Esophagus muscularis mucosa (tissue), 4 donors: ENCODE results near the gene EIF1. TPM values are rescaled to one million over a fixed set of nuclear protein-coding genes. Genes with fewer than 3 reads are reported as not detected.
"Not testable (repeated sequence)": the region's sequence is repeated elsewhere in the genome, so short reads cannot be mapped to it uniquely, and the experiment has no call there.

ENCODE experiments used
- DNase-seq: peaks from one replicate; pipeline ENCODE4 v3.0.0-alpha.2; 2017; ENCODE audit errors: extremely low spot score
- H3K27ac ChIP-seq, 4 donors: fragments of 200-600 bp; sonication (generic); replicated peaks in 1 of 4; 1 replicate in 3 of 4; 2 replicates in 1 of 4; pipeline ENCODE4 v1.5.1; 2016 to 2019; ENCODE audit warnings: mild to moderate bottlenecking in 1 of 4
- H3K27me3 ChIP-seq, 4 donors: fragments of 200-600 bp; sonication (generic); one replicate each; pipeline versions ENCODE4 v1.5.1 to v1.6.0; 2016 to 2019
- H3K36me3 ChIP-seq, 4 donors: fragments of 200-600 bp; sonication (generic); one replicate each; pipeline ENCODE4 v1.5.1; 2016 to 2019
- H3K4me1 ChIP-seq, 4 donors: fragments of 200-600 bp; sonication (generic); one replicate each; pipeline ENCODE4 v1.5.1; 2016 to 2019
- H3K4me3 ChIP-seq, 4 donors: fragments of 200-600 bp; sonication (generic); 1 replicate in 2 of 4; 2 replicates in 2 of 4; pipeline ENCODE4 v1.5.1; 2016 to 2019; ENCODE audit warnings: mild to moderate bottlenecking in 4 of 4, moderate library complexity in 1 of 4
- H3K9me3 ChIP-seq, 4 donors: fragments of 200-600 bp; sonication (generic); 1 replicate in 3 of 4; 2 replicates in 1 of 4; pipeline ENCODE4 v1.5.1; 2016 to 2019
- CTCF ChIP-seq, 3 experiments: fragments of 200-600 bp in 2 of 3; fragments of 450-650 bp in 1 of 3; sonication (generic) in 2 of 3; IDR thresholded peaks; one replicate each; pipeline ENCODE4 v1.5.1; 2017 to 2019; ENCODE audit warnings: antibody characterized with exemption in 3 of 3, mild to moderate bottlenecking in 2 of 3, moderate library complexity in 1 of 3
- EP300 ChIP-seq: sonication (generic); formaldehyde crosslinking; IDR thresholded peaks from one replicate; pipeline ENCODE4 v1.6.1; 2017; ENCODE audit warnings: antibody characterized with exemption
- POLR2A ChIP-seq: fragments of 450-650 bp; IDR thresholded peaks from one replicate; pipeline ENCODE4 v1.6.1; 2017; ENCODE audit warnings: antibody characterized with exemption, moderate library complexity, mild to moderate bottlenecking, low read depth
- POLR2AphosphoS5 ChIP-seq, 2 donors: sonication (generic); formaldehyde crosslinking; IDR thresholded peaks; one replicate each; pipeline ENCODE4 v1.6.1; 2017; ENCODE audit warnings: antibody characterized with exemption in 2 of 2
- WGBS: methylation state at CpG from one replicate; pipeline ENCODE4 v1.1.5; 2018; 5-methylcytosine and 5-hydroxymethylcytosine counted together
- intact Hi-C: fragments of 100-400 bp; cut with DNase I; formaldehyde crosslinking; loops from one replicate; pipeline ENCODE4 v1.15.1; 2023
- total RNA-seq, 4 donors: library from RNA; depleted of rRNA; stranded (reverse); fragments of >200 nt; gene quantifications; one replicate each; pipeline versions ENCODE4 v1.1.0 to v1.2.1, GENCODE V29; 2016

Gene EIF1
- total RNA-seq, 4 donors from 2014 or later = 158 to 426 (median 207) TPM

GRCh38 chr17:41695134-41695661, 6.5 kb downstream of the EIF1 start:
- Histone ChIP-seq H3K4me3 (no peak overlapping the region), H3K36me3 (peaks cover 46 to 53% (median 53%) of the 10 kb centered on the region in 4 donors), H3K27ac (peak overlapping the region in 3 of 4 donors; percentile 10 to 58 (median 57)), H3K9me3 (no peaks in the 10 kb centered on the region), H3K4me1 (peaks cover 34 to 52% (median 48%) of the 10 kb centered on the region in 4 donors), H3K27me3 (no peaks in the 10 kb centered on the region)
- 85% methylated on average over 7 of the region's 7 CpGs for WGBS
- TF ChIP-seq POLR2AphosphoS5 (IDR thresholded peaks at IDR 0.05) (no peak), CTCF (IDR thresholded peaks at IDR 0.05) (no peak), POLR2A (no peak), EP300 (no peak)
- no peak for DNase-seq
- intact Hi-C loops = no loop called here

GRCh38 chr17:41695954-41696757, 7.5 kb downstream of the EIF1 start:
- no peaks in the 10 kb centered on the region for H3K9me3 ChIP-seq
- WGBS = 61% methylated on average over 11 of the region's 11 CpGs
- H3K27ac ChIP-seq = peak overlapping the region in 3 of 4 donors; percentile 10 to 58 (median 57)
- no peak for DNase-seq
- no peaks in the 10 kb centered on the region for H3K27me3 ChIP-seq
- H3K36me3 ChIP-seq = peaks cover 37 to 44% (median 43%) of the 10 kb centered on the region in 4 donors
- intact Hi-C loops = no loop called here
- no peak overlapping the region for H3K4me3 ChIP-seq
- peak; percentile 75 to 89 (median 79) for TF ChIP-seq CTCF (IDR thresholded peaks at IDR 0.05)
- TF ChIP-seq POLR2A = no peak
- peaks cover 24 to 42% (median 38%) of the 10 kb centered on the region in 4 donors for H3K4me1 ChIP-seq

- no peaks in the 10 kb centered on the region for H3K27me3 ChIP-seq
- TF ChIP-seq POLR2A (no peak), CTCF (IDR thresholded peaks at IDR 0.05) (no peak), POLR2AphosphoS5 (IDR thresholded peaks at IDR 0.05) (peak; percentile 30 to 78)
- DNase-seq = peak; percentile 94
- peak overlapping the region; percentile 24 to 58 (median 50) for H3K27ac ChIP-seq
- WGBS = 45% methylated on average over 6 of the region's 6 CpGs
- peaks cover 25 to 32% (median 31%) of the 10 kb centered on the region in 4 donors for H3K36me3 ChIP-seq
- no peaks in the 10 kb centered on the region for H3K9me3 ChIP-seq
- no peak overlapping the region for H3K4me3 ChIP-seq
- peaks cover 17 to 30% (median 28%) of the 10 kb centered on the region in 4 donors for H3K4me1 ChIP-seq
- intact Hi-C loops = no loop called here
These were observed 8.7 kb downstream of the EIF1 start for GRCh38 chr17:41697122-41697962.

- peaks cover 13 to 21% (median 20%) of the 10 kb centered on the region in 4 donors for H3K4me1 ChIP-seq
- H3K27ac ChIP-seq, H3K9me3 ChIP-seq, DNase-seq, H3K4me3 ChIP-seq, H3K36me3 ChIP-seq, intact Hi-C loops, H3K27me3 ChIP-seq: not testable (repeated sequence)
- 72% methylated on average over 3 of the region's 3 CpGs for WGBS
These were observed 12.2 kb downstream of the EIF1 start for GRCh38 chr17:41700843-41701242.

- Histone ChIP-seq H3K4me1 (peaks cover 0 to 2% (median 1%) of the 10 kb centered on the region in 4 donors), H3K27ac (no peak overlapping the region), H3K9me3 (no peaks in the 10 kb centered on the region), H3K36me3 (no peaks in the 10 kb centered on the region), H3K4me3 (no peak overlapping the region), H3K27me3 (no peaks in the 10 kb centered on the region)
- DNase-seq = no peak
- TF ChIP-seq CTCF (IDR thresholded peaks at IDR 0.05) = no peak
- TF ChIP-seq POLR2A = no peak
- TF ChIP-seq POLR2AphosphoS5 (IDR thresholded peaks at IDR 0.05) = no peak
- TF ChIP-seq EP300 = no peak
- intact Hi-C loops = no loop called here
- WGBS = 87% methylated on average over 8 of the region's 8 CpGs
These were observed 14.0 kb downstream of the EIF1 start for GRCh38 chr17:41702712-41703111.
